SU-DHL-6 (cell line): ENCODE measurements around the gene DGKB.

ENCODE experiments used
- H2AFZ ChIP-seq: fragments of 200-600 bp; sonication (generic); 2 replicates; pipeline ENCODE4 v1.6.1; 2014; ENCODE audit warnings: low read depth, mild to moderate bottlenecking, moderate library complexity, mixed read lengths, antibody characterized with exemption, low read length; ENCODE audit not compliant: severe bottlenecking
- H3F3A ChIP-seq: fragments of 200-600 bp; shearing (Covaris generic); 2 replicates; pipeline ENCODE4 v1.6.0; 2016; ENCODE audit warnings: antibody characterized with exemption, mild to moderate bottlenecking; ENCODE audit not compliant: insufficient read depth
- H3K27ac ChIP-seq: fragments of 200-600 bp; sonication (generic); 2 replicates; pipeline ENCODE4 v1.5.1; 2016; ENCODE audit warnings: low read depth, mild to moderate bottlenecking, low read length, moderate library complexity, mixed read lengths
- H3K27me3 ChIP-seq: fragments of 200-600 bp; sonication (generic), shearing (Covaris generic); 2 replicates; pipeline ENCODE4 v1.6.0; 2014; ENCODE audit warnings: mild to moderate bottlenecking, low read length
- H3K36me3 ChIP-seq: fragments of 200-600 bp; sonication (generic); 2 replicates; pipeline ENCODE4 v1.6.1; 2014; ENCODE audit warnings: mild to moderate bottlenecking, low read length, mixed read lengths
- H3K4me2 ChIP-seq: fragments of 300-600, 200-600 bp; shearing (Covaris generic), sonication (generic); 2 replicates; pipeline ENCODE4 v1.6.0; 2014; ENCODE audit warnings: low read length, low read depth, mild to moderate bottlenecking; ENCODE audit not compliant: poor library complexity, severe bottlenecking
- H3K4me3 ChIP-seq: fragments of 200-600 bp; sonication (generic); 2 replicates; pipeline ENCODE4 v1.5.1; 2014; ENCODE audit warnings: antibody characterized with exemption, low read length, mild to moderate bottlenecking, mixed read lengths; ENCODE audit not compliant: insufficient read depth, poor library complexity, severe bottlenecking
- H3K79me2 ChIP-seq: fragments of 200-600 bp; sonication (generic); 2 replicates; pipeline ENCODE4 v1.6.1; 2014; ENCODE audit warnings: mild to moderate bottlenecking, low read length, moderate library complexity; ENCODE audit not compliant: insufficient read depth
- H3K9ac ChIP-seq: fragments of 200-600 bp; sonication (generic); 2 replicates; pipeline ENCODE4 v1.7.0; 2014; ENCODE audit warnings: mild to moderate bottlenecking, low read length
- H3K9me2 ChIP-seq: fragments of 200-600 bp; sonication (generic); replicated peaks from 2 replicates; pipeline ENCODE4 v1.6.1; 2014; ENCODE audit warnings: low read length; ENCODE audit not compliant: insufficient read depth
- H3K9me3 ChIP-seq: fragments of 200-600 bp; sonication (generic); 2 replicates; pipeline ENCODE4 v1.6.1; 2014; ENCODE audit warnings: low read length, mixed read lengths; ENCODE audit not compliant: insufficient read depth
- H4K20me1 ChIP-seq: fragments of 200-600 bp; sonication (generic); 2 replicates; pipeline ENCODE4 v1.6.1; 2014; ENCODE audit warnings: low read depth, mild to moderate bottlenecking, antibody characterized with exemption, low read length, moderate library complexity, mixed read lengths
- EZH2phosphoT487 ChIP-seq: fragments of 200-600 bp; sonication (generic), shearing (Covaris generic); conservative IDR thresholded peaks from 2 replicates; pipeline ENCODE4 v1.6.1; 2018; ENCODE audit warnings: mild to moderate bottlenecking, antibody characterized with exemption, low read length, moderate library complexity, mixed read lengths
- TF ChIP-seq, protein P1 (sequence below): fragments of 200-600 bp; sonication (generic); IDR thresholded peaks from one replicate; pipeline ENCODE4 v1.5.1; 2017; ENCODE audit warnings: antibody characterized with exemption, mild to moderate bottlenecking, low read length, moderate library complexity; ENCODE audit not compliant: insufficient read depth, poor library complexity, severe bottlenecking

DGKB gene

GRCh38 chr7:14937581-14937980, 35.0 kb upstream of the DGKB start:
- no peaks in the 10 kb centered on the region for H3K9me3 ChIP-seq
- no peaks in the 10 kb centered on the region for H3K9me2 ChIP-seq
- no peak overlapping the region for H2AFZ ChIP-seq
- H3K9ac ChIP-seq = no peak overlapping the region
- H3K36me3 ChIP-seq = no peaks in the 10 kb centered on the region
- no peak overlapping the region for H3K4me3 ChIP-seq
- H3K27ac ChIP-seq = no peak overlapping the region
- no peak overlapping the region for H3K4me2 ChIP-seq
- H3K27me3 ChIP-seq = no peaks in the 10 kb centered on the region
- no peaks in the 10 kb centered on the region for H4K20me1 ChIP-seq
- no peaks in the 10 kb centered on the region for H3F3A ChIP-seq
- TF ChIP-seq EZH2phosphoT487 = no peak
- TF ChIP-seq, protein P1, sequence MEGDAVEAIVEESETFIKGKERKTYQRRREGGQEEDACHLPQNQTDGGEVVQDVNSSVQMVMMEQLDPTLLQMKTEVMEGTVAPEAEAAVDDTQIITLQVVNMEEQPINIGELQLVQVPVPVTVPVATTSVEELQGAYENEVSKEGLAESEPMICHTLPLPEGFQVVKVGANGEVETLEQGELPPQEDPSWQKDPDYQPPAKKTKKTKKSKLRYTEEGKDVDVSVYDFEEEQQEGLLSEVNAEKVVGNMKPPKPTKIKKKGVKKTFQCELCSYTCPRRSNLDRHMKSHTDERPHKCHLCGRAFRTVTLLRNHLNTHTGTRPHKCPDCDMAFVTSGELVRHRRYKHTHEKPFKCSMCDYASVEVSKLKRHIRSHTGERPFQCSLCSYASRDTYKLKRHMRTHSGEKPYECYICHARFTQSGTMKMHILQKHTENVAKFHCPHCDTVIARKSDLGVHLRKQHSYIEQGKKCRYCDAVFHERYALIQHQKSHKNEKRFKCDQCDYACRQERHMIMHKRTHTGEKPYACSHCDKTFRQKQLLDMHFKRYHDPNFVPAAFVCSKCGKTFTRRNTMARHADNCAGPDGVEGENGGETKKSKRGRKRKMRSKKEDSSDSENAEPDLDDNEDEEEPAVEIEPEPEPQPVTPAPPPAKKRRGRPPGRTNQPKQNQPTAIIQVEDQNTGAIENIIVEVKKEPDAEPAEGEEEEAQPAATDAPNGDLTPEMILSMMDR = no peak
- no peaks in the 10 kb centered on the region for H3K79me2 ChIP-seq

DNA sequence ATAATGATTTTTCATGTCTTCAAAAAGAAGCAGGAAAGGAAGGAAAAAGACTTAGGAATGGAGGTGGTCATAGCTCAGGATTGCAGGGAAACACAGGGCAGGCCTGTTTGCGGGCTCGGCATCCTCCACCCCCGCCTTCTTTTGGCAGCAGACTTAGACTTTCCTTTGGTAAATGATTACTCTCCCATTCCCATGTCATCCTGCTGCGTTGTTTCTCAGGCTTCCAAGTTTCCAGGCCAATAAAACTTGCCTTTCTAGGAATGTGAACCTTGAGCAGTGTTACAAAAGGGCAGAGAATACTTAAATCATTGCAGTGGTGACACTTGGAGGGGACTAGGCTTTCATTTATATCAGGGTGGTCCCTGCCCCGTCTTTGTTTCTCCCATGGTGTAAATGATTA, 34.0 kb upstream of the DGKB start:
- H3F3A ChIP-seq = no peaks in the 10 kb centered on the region

GRCh38 chr7:14934839-14935238, 32.3 kb upstream of the DGKB start:
- Histone ChIP-seq H3K4me2 (no peak overlapping the region), H3K36me3 (no peaks in the 10 kb centered on the region), H3K27me3 (no peaks in the 10 kb centered on the region)

More for the DNA sequence above, 34.0 kb upstream of the DGKB start:
- H3K27ac ChIP-seq = no peak overlapping the region
- no peaks in the 10 kb centered on the region for H3K9me2 ChIP-seq
- H2AFZ ChIP-seq = no peak overlapping the region
- H4K20me1 ChIP-seq = no peaks in the 10 kb centered on the region
- H3K27me3 ChIP-seq = no peaks in the 10 kb centered on the region
- TF ChIP-seq, protein P1 = no peak
- no peak for TF ChIP-seq EZH2phosphoT487
- H3K9me3 ChIP-seq = no peaks in the 10 kb centered on the region
- H3K36me3 ChIP-seq = no peaks in the 10 kb centered on the region
- no peak overlapping the region for H3K4me3 ChIP-seq
- H3K4me2 ChIP-seq = no peak overlapping the region
- no peak overlapping the region for H3K9ac ChIP-seq
- no peaks in the 10 kb centered on the region for H3K79me2 ChIP-seq

More at GRCh38 chr7:14934839-14935238, 32.3 kb upstream of the DGKB start:
- Histone ChIP-seq H3K9me2 (no peaks in the 10 kb centered on the region), H3K9ac (no peak overlapping the region), H3K4me3 (no peak overlapping the region), H4K20me1 (no peaks in the 10 kb centered on the region), H3K79me2 (no peaks in the 10 kb centered on the region), H3K27ac (no peak overlapping the region), H2AFZ (no peak overlapping the region), H3K9me3 (no peaks in the 10 kb centered on the region), H3F3A (no peaks in the 10 kb centered on the region)
- no peak for TF ChIP-seq EZH2phosphoT487
- TF ChIP-seq, protein P1 = no peak
